Activated T-cell treated with anti-CD3 and anti-CD28 coated beads, Interleukin-2, amount 50 U/mL, for 24 hours (primary cell): ENCODE data around the gene TTC23L.
"Not testable (repeated sequence)": the region's sequence is repeated elsewhere in the genome, so short reads cannot be mapped to it uniquely, and the experiment has no call there.

Source experiments
- DNase-seq: peaks from one replicate; pipeline ENCODE4 v3.0.0-alpha.2; 2020
- H3K27ac Mint-ChIP-seq: 2 replicates; pipeline ENCODE4 v1.8.0; 2020; ENCODE audit warnings: mild to moderate bottlenecking, mixed read lengths
- H3K27me3 Mint-ChIP-seq: 2 replicates; pipeline ENCODE4 v1.8.0; 2020; ENCODE audit warnings: mixed read lengths
- H3K36me3 Mint-ChIP-seq: 2 replicates; pipeline ENCODE4 v1.8.0; 2020; ENCODE audit warnings: low read depth, mixed read lengths
- H3K4me1 Mint-ChIP-seq: 2 replicates; pipeline ENCODE4 v1.8.0; 2020; ENCODE audit warnings: low read depth, mixed read lengths
- H3K4me3 Mint-ChIP-seq: 2 replicates; pipeline ENCODE4 v1.8.0; 2020; ENCODE audit warnings: mild to moderate bottlenecking, moderate library complexity, mixed read lengths
- H3K9me3 Mint-ChIP-seq: 2 replicates; pipeline ENCODE4 v1.8.0; 2020; ENCODE audit warnings: mixed read lengths

The TTC23L gene

DNA sequence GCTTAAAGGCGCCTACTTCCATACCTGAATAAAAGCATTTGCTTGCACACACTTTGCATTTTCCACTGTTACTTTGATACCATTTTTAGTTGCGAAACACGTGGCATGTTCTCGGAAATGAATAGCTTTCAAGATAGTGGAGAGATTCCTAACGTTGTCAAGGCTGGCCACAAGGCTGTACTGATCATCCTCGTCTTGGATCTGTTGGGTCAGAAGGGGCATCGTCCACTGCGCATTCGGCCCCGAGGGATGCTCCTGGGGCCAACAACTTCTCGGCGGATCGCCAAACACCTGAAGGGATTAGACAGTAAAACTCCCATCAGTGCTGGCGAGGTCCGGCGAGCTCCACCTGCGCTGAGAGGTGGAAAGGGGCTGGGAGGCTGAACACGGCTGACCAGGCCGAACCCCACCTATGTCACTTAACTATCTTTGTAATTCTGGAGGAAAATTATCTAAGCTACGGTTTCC, 75.7 kb downstream of the TTC23L start:
- peaks cover 27% of the 10 kb centered on the region for H3K4me1 Mint-ChIP-seq
- no peaks in the 10 kb centered on the region for H3K27me3 Mint-ChIP-seq
- H3K4me3 Mint-ChIP-seq = no peak overlapping the region
- DNase-seq = peak; percentile 60
- no peak overlapping the region for H3K27ac Mint-ChIP-seq
- no peaks in the 10 kb centered on the region for H3K9me3 Mint-ChIP-seq
- peaks cover 56% of the 10 kb centered on the region for H3K36me3 Mint-ChIP-seq

DNA sequence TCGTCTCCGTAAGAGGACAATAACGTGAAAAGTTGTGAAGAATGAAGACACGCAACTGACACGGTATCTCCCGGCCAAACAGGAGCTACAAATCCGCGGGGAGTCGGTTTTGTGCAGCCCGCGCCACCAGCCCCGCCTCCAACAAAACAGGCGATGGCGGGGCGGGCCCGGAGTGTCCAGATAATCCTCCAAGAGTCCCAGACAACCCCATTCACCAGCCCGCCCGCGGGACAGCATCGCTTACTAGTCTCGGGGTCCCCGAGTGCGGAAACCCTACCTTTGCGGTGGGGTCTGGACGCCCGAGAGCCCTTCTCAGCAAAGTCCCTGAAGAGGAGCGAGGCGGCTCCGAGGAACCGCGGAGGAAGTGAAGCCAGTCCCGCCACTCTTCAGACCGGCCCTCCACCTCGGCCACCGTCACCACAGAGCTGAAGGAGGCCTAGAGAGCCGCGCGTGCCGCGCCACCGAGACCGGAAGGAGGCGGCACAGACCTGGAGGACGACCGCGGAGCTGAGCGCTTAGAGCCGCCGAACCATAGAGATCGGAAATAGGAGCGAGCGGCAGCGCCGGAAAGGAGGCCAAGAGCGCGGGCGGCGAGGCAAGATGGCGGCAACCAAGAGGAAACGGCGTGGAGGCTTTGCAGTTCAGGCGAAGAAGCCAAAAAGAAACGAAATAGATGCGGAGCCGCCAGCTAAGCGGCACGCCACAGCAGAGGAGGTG, 76.3 kb downstream of the TTC23L start, which contains the start of the genes BRIX1 and RAD1:
Gene BRIX1 (plus strand): TSS at position 573 of the 717 bp plus-strand sequence. CDS start 28 bp downstream, at position 601.
Gene RAD1 (minus strand): TSS at position 366 of the 717 bp plus-strand sequence. CDS start 612 bp downstream, outside the sequence.
- H3K36me3 Mint-ChIP-seq = peaks cover 56% of the 10 kb centered on the region
- peak within 1 kb of the TSS; percentile 72 for H3K27ac Mint-ChIP-seq
- no peak within 1 kb of the TSS for H3K4me3 Mint-ChIP-seq
- DNase-seq = peak; percentile 95
- H3K27me3 Mint-ChIP-seq = no peaks in the 10 kb centered on the region
- peaks cover 29% of the 10 kb centered on the region for H3K4me1 Mint-ChIP-seq
- no peaks in the 10 kb centered on the region for H3K9me3 Mint-ChIP-seq

DNA sequence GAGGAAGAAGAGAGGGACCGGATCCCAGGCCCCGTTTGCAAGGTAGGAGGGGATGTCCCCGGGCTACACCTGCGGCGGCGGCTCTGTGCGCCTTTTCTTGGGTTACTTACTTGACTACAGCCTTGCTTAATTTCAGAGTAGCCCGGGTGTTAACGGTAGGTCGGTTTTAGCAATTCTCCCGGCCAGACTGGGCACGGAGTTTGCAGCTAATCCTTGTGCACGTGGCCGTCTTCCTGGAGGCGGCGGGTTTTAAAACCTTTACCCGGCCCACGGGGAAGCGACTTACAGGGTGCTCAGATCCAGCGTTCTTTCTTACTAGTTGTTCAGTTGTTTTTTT, 76.9 kb downstream of the TTC23L start:
- Mint-ChIP-seq H3K27me3 (no peaks in the 10 kb centered on the region), H3K36me3 (peaks cover 56% of the 10 kb centered on the region), H3K27ac (no peak overlapping the region), H3K4me3 (no peak overlapping the region), H3K9me3 (no peaks in the 10 kb centered on the region), H3K4me1 (peaks cover 32% of the 10 kb centered on the region)
- no peak for DNase-seq

DNA sequence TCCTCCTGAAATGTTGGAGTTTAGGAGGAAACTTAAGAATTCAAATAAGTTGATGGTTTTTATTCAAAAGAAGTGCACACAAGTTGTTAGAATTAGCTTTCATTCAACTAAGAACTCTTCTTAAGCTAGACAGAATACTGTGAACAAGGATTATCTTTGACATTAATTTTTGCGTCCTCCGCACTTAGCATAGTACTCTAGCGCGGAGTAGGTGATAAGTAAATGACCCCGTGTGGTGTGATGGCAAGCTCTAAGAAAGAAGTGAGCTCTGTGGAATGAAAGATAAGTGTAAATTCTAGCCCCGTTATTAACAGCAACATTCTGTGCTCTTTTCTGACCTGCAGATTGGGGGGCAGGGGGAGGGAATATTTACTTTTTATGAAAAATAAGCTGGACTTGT, 77.6 kb downstream of the TTC23L start:
- H3K27me3 Mint-ChIP-seq = no peaks in the 10 kb centered on the region
- no peak for DNase-seq
- peaks cover 34% of the 10 kb centered on the region for H3K4me1 Mint-ChIP-seq
- H3K4me3 Mint-ChIP-seq = no peak overlapping the region
- no peaks in the 10 kb centered on the region for H3K9me3 Mint-ChIP-seq
- peaks cover 56% of the 10 kb centered on the region for H3K36me3 Mint-ChIP-seq
- no peak overlapping the region for H3K27ac Mint-ChIP-seq

GRCh38 chr5:34918025-34918424, 79.1 kb downstream of the TTC23L start:
- Mint-ChIP-seq H3K9me3 (no peaks in the 10 kb centered on the region), H3K36me3 (peaks cover 58% of the 10 kb centered on the region), H3K4me1 (peaks cover 38% of the 10 kb centered on the region), H3K4me3 (no peak overlapping the region), H3K27me3 (no peaks in the 10 kb centered on the region), H3K27ac (no peak overlapping the region)
- DNase-seq = no peak

DNA sequence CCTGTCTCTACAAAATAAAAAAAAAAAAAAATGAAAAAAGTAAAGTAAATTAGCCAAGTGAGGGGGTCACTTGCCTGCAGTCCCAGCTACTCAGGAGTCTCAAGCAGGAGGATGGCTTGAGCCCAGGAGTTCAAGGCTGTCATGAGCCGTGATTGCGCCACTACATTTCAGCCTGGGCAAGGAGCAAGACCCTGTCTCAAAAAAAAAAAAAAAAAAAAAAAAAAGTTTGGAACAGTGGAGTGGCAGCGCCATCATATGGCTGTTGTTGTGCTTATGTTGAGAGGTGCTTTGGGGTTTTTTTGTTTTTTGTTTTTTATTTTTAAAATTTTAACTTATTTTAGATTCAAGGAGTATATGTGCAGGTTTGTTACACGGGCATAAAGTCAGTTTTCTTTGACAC, 80.1 kb downstream of the TTC23L start:
- peak overlapping the region; percentile 69 for H3K27ac Mint-ChIP-seq
- no peaks in the 10 kb centered on the region for H3K9me3 Mint-ChIP-seq
- H3K4me1 Mint-ChIP-seq = peaks cover 39% of the 10 kb centered on the region
- no peaks in the 10 kb centered on the region for H3K27me3 Mint-ChIP-seq
- no peak for DNase-seq
- H3K4me3 Mint-ChIP-seq = peak overlapping the region; percentile 31
- H3K36me3 Mint-ChIP-seq = peaks cover 57% of the 10 kb centered on the region

DNA sequence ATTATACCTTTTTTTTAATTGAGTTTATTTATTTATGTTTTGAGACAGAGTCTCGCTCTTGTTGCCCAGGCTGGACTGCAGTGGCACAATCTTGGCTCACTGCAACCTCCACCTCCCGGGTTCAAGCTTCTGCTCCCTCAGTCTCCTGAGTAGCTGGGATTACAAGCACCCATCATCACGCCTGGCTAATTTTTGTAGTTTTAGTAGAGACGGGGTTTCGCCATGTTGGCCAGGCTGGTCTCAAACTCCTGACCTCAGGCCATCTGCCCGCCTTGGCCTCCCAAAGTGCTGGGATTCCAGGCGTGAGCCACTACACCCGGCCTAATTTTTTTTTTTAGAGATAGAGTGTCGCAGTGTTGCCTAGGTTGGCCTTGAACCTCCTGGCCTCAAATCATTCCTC, 84.3 kb downstream of the TTC23L start:
- Mint-ChIP-seq H3K36me3 (peaks cover 92% of the 10 kb centered on the region), H3K4me3 (peak overlapping the region; percentile 49), H3K27ac (peak overlapping the region; percentile 84)

DNA sequence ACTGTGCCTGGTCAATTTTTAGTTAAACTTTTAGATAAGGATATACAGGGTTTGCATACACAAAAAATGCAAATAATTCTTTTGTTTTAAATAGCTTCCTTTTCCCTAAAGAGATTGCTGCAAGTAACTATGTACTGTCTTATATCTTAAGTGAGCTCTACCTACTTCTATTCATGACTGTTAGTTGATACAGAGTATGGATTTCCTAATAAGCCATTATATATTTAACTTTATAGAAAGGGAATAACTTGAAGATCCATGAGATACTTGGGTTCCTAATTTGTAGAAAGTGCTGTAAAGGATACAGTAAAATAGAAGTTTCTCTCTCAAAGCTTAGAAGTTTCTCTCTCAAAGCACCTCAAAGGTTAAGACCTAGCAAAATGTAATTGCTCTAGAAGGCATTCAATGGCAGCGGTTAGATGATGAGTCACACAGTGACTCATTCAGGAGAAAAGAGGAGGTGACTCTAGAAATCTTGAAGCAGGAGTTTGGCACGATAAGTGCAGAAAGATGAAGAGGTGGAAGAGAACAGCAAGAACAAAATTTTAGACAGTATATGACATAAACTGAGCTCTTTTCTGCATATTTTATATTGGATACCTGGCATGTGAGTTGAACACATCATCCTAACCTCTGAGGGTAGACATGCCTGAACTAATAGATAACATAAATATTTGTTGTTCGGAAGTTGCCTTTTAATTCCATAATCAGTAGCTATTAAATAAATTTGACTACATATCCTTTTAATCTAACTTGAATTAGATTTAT, 84.9 kb downstream of the TTC23L start:
- DNase-seq = no peak
- Mint-ChIP-seq H3K9me3 (no peaks in the 10 kb centered on the region), H3K27ac (peak overlapping the region; percentile 84), H3K36me3 (peaks cover 89% of the 10 kb centered on the region), H3K4me1 (peaks cover 51% of the 10 kb centered on the region), H3K4me3 (peak overlapping the region; percentile 49), H3K27me3 (no peaks in the 10 kb centered on the region)

More for the DNA sequence above, 84.3 kb downstream of the TTC23L start:
- not testable (repeated sequence) for DNase-seq, H3K27me3 Mint-ChIP-seq, H3K9me3 Mint-ChIP-seq
- peaks cover 49% of the 10 kb centered on the region for H3K4me1 Mint-ChIP-seq

GRCh38 chr5:34924462-34924765, 85.5 kb downstream of the TTC23L start:
- no peaks in the 10 kb centered on the region for H3K27me3 Mint-ChIP-seq
- H3K4me1 Mint-ChIP-seq = peaks cover 54% of the 10 kb centered on the region
- H3K9me3 Mint-ChIP-seq = no peaks in the 10 kb centered on the region
- peak overlapping the region; percentile 84 for H3K27ac Mint-ChIP-seq
- peaks cover 86% of the 10 kb centered on the region for H3K36me3 Mint-ChIP-seq
- H3K4me3 Mint-ChIP-seq = peak overlapping the region; percentile 49
- no peak for DNase-seq

GRCh38 chr5:34926318-34926888, 87.4 kb downstream of the TTC23L start:
- H3K4me1 Mint-ChIP-seq = peaks cover 58% of the 10 kb centered on the region
- H3K36me3 Mint-ChIP-seq = peaks cover 81% of the 10 kb centered on the region
- no peaks in the 10 kb centered on the region for H3K9me3 Mint-ChIP-seq
- H3K27ac Mint-ChIP-seq = peak overlapping the region; percentile 64
- no peaks in the 10 kb centered on the region for H3K27me3 Mint-ChIP-seq
- no peak for DNase-seq
- no peak overlapping the region for H3K4me3 Mint-ChIP-seq

DNA sequence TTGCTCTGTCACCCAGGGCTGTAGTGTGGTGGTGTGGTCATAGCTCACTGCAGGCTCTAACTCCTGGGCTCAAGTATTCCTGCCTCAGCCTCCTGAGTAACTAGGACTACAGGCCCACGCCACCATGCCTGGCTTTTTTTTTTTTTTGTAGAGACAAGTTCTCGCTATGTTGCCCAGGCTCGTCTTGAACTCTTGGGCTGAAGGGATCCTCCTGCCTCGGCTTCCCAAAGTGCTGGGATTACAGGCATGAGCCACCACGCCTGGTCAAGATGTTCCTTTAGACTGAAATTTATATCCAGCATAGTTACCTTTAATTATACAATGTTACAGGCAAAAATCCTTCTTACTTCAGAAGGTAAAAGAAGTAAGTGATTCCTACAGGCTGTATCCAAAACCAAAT, 88.8 kb downstream of the TTC23L start:
- Mint-ChIP-seq H3K27ac (no peak overlapping the region), H3K27me3 (no peaks in the 10 kb centered on the region), H3K4me1 (peaks cover 60% of the 10 kb centered on the region), H3K36me3 (peaks cover 79% of the 10 kb centered on the region), H3K4me3 (no peak overlapping the region), H3K9me3 (no peaks in the 10 kb centered on the region)
- no peak for DNase-seq

- Mint-ChIP-seq H3K36me3 (peaks cover 75% of the 10 kb centered on the region), H3K4me3 (peak overlapping the region; percentile 79), H3K27me3 (no peaks in the 10 kb centered on the region), H3K4me1 (peaks cover 57% of the 10 kb centered on the region), H3K27ac (no peak overlapping the region), H3K9me3 (no peaks in the 10 kb centered on the region)
- no peak for DNase-seq
Observed at GRCh38 chr5:34928267-34928666, 89.3 kb downstream of the TTC23L start.

GRCh38 chr5:34929134-34929719, 90.3 kb downstream of the TTC23L start, which contains the start of gene DNAJC21:
DNAJC21 (plus strand) TSS chr5:34929559; CDS start chr5:34929820, 261 bp downstream.
- H3K9me3 Mint-ChIP-seq = no peaks in the 10 kb centered on the region
- no peaks in the 10 kb centered on the region for H3K27me3 Mint-ChIP-seq
- peaks cover 74% of the 10 kb centered on the region for H3K36me3 Mint-ChIP-seq
- H3K4me3 Mint-ChIP-seq = peak within 1 kb of the TSS; percentile 97
- peak; percentile 99 for DNase-seq
- H3K27ac Mint-ChIP-seq = peak within 1 kb of the TSS; percentile 96
- peaks cover 54% of the 10 kb centered on the region for H3K4me1 Mint-ChIP-seq

GRCh38 chr5:34929720-34930461, 90.9 kb downstream of the TTC23L start:
- no peaks in the 10 kb centered on the region for H3K27me3 Mint-ChIP-seq
- H3K36me3 Mint-ChIP-seq = peaks cover 74% of the 10 kb centered on the region
- H3K9me3 Mint-ChIP-seq = no peaks in the 10 kb centered on the region
- DNase-seq = peak; percentile 87
- peaks cover 52% of the 10 kb centered on the region for H3K4me1 Mint-ChIP-seq
- H3K4me3 Mint-ChIP-seq = peak overlapping the region; percentile 97
- H3K27ac Mint-ChIP-seq = peak overlapping the region; percentile 96
